ENCODE measurements around the gene BAAT.

- no peak for TF ChIP-seq POLR2AphosphoS5 (IDR thresholded peaks at IDR 0.05; ENCODE audit: borderline replicate concordance, low read depth, low read length)
- TF ChIP-seq EZH2 (IDR thresholded peaks at IDR 0.05) = no peak
Measured at GRCh38 chr9:101388507-101388993, 3.7 kb upstream of the BAAT start.
